AG04450 (cell line): ENCODE data around the gene CTF1. TPM values are rescaled to one million over a fixed set of nuclear protein-coding genes. Genes with fewer than 3 reads are reported as not detected.

Experiments
- CTCF ChIA-PET: fragments of 300-600, 350-600 bp; formaldehyde crosslinking; extraction: SDS; loops from one replicate; lab custom pipeline; 2022; ENCODE audit warnings: antibody characterized with exemption, inconsistent platforms; lab: Charles Lee
- POLR2A ChIA-PET: fragments of 350-600 bp; formaldehyde crosslinking; extraction: SDS; loops from one replicate; lab custom pipeline; 2021; ENCODE audit warnings: antibody characterized with exemption, inconsistent platforms; lab: Yijun Ruan, JAX
- DNase-seq: peaks from one replicate; pipeline ENCODE4 v3.0.0-alpha.2; 2011; ENCODE audit warnings: low read depth, low spot score
- H3K27ac ChIP-seq: one replicate; pipeline ENCODE4 v1.5.1; 2012; ENCODE audit warnings: low read depth, low read length, control low read depth
- H3K27me3 ChIP-seq: one replicate; pipeline ENCODE4 v1.6.0; 2012; ENCODE audit warnings: low read length; ENCODE audit not compliant: control insufficient read depth, insufficient read depth
- H3K4me3 ChIP-seq: 2 replicates; pipeline ENCODE4 v1.5.1; 2011; ENCODE audit warnings: mild to moderate bottlenecking, low read depth, low read length, control low read depth
- H3K9me3 ChIP-seq: 2 replicates; pipeline ENCODE4 v1.5.1; 2012; ENCODE audit warnings: low read length; ENCODE audit not compliant: control insufficient read depth, insufficient read depth
- polyA plus RNA-seq: library from polyadenylated mRNA; depleted of rRNA; stranded (reverse); fragments of >200 nt; gene quantifications from 2 replicates; pipeline ENCODE4 v1.2.3, GENCODE V29; 2011
- TF ChIP-seq, protein P1 (sequence below): IDR thresholded peaks from 2 replicates; pipeline ENCODE4 v1.5.1; 2011; ENCODE audit warnings: low read depth, low read length, control low read depth, inconsistent platforms

The CTF1 gene
- polyA plus RNA-seq, 1 experiment, result 10.1 TPM

GRCh38 chr16:30922960-30923535, 26.6 kb downstream of the CTF1 start:
- Histone ChIP-seq H3K27me3 (no peaks in the 10 kb centered on the region), H3K9me3 (no peaks in the 10 kb centered on the region), H3K4me3 (peak overlapping the region; percentile 94), H3K27ac (peak overlapping the region; percentile 97)
- DNase-seq, result peak; percentile 99
- ChIA-PET CTCF (interaction anchor here (0.6 kb wide), 2 partner anchors 79 to 286 kb away, joined by 4 to 6 read pairs; no protein-coding TSS in a partner anchor), POLR2A (interaction anchor here (0.6 to 0.7 kb wide), 3 partner anchors 15 to 565 kb away, joined by 3 to 4 read pairs (median 3); partner anchors contain the start of gene ORAI3)
- TF ChIP-seq, protein P1, sequence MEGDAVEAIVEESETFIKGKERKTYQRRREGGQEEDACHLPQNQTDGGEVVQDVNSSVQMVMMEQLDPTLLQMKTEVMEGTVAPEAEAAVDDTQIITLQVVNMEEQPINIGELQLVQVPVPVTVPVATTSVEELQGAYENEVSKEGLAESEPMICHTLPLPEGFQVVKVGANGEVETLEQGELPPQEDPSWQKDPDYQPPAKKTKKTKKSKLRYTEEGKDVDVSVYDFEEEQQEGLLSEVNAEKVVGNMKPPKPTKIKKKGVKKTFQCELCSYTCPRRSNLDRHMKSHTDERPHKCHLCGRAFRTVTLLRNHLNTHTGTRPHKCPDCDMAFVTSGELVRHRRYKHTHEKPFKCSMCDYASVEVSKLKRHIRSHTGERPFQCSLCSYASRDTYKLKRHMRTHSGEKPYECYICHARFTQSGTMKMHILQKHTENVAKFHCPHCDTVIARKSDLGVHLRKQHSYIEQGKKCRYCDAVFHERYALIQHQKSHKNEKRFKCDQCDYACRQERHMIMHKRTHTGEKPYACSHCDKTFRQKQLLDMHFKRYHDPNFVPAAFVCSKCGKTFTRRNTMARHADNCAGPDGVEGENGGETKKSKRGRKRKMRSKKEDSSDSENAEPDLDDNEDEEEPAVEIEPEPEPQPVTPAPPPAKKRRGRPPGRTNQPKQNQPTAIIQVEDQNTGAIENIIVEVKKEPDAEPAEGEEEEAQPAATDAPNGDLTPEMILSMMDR, result no peak

DNA sequence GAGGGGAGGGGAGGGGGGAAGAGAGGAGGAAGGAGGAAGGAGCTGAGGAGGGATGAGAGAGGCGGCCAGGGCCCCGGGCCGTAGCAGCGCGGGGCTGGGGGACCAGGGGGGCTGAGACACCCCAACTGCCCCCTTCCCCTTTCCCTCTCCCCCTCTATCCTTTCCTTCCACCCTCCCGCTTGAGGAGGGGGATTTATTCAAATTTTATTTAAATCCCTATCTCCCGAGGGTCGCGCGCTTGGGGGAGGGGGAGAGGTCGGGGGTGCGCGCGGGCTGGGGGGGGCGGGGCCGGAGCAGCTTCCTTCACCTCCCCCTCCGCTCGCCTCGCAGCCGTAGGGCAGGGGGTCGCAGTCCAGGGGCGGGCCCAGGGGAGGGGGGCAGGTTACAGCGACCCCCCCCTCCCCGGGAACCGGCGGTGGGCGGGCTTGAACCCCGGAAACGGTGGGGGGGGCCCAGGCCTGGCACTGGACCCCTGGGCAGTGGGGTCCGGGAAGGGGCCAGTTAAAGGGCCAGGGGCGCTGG, 27.2 kb downstream of the CTF1 start, which contains the start of gene FBXL19:
Gene FBXL19, plus strand, starts transcription at position 19 of the 522 bp plus-strand sequence. CDS start 2,183 bp downstream, outside the sequence.
- CTCF ChIA-PET, result interaction anchor here (0.6 kb wide), 2 partner anchors 79 to 286 kb away, joined by 4 to 6 read pairs; no protein-coding TSS in a partner anchor
- Histone ChIP-seq H3K27me3 (no peaks in the 10 kb centered on the region), H3K4me3 (peak within 1 kb of the TSS; percentile 94), H3K9me3 (no peaks in the 10 kb centered on the region), H3K27ac (peak within 1 kb of the TSS; percentile 97)
- TF ChIP-seq, protein P1, result no peak
- no peak for DNase-seq
- POLR2A ChIA-PET, result interaction anchor here (0.6 to 1.0 kb wide), 4 partner anchors 13 to 564 kb away, joined by 3 to 4 read pairs (median 3); partner anchors contain the start of gene ORAI3

GRCh38 chr16:30924076-30924912, 27.9 kb downstream of the CTF1 start:
- ChIA-PET POLR2A (interaction anchor here (0.7 to 1.0 kb wide), 3 partner anchors 12 to 16 kb away, joined by 3 read pairs; no protein-coding TSS in a partner anchor), CTCF (interaction anchor here (0.6 kb wide), 1 partner anchor 80 kb away, joined by 6 read pairs; no protein-coding TSS in a partner anchor)
- peak overlapping the region; percentile 74 for H3K4me3 ChIP-seq
- no peak overlapping the region for H3K27ac ChIP-seq
- TF ChIP-seq, protein P1, result no peak
- no peaks in the 10 kb centered on the region for H3K27me3 ChIP-seq
- DNase-seq, result no peak
- H3K9me3 ChIP-seq, result no peaks in the 10 kb centered on the region

DNA sequence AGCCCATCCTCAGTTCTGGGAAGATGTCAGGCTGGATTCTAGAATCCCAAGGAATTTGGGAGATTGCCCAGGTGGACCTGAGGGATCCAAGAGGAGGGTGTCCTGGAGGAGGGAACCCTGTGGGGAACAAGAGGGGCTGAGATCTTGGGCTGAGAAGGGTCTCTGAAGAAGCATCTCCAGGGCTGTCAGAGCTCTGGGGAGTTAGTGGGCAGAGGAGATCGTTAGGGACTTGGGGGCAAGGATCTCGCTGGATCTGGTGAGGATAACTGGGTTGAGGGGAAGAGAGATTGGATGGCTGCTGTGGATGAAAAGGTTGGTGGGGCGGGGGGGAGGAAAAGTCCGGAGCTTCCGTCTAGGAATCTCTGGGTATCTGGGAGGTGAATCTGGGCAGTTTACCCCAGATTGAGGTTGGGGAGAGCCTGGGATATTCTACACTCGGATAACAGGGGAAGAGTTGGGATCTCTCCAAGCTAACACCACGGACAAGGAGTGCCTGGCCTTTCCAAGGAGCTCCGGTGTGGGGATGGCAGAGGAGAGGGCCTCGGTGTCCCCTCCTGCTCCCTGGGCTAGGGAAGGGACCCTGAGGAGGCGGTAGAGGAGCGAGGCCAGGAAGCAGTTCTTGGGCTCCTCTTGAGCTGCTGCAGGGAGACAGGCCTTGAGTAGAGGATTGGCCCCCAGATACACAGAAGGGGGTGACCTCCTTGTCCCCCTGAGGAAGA, 28.7 kb downstream of the CTF1 start:
- Histone ChIP-seq H3K27ac (no peak overlapping the region), H3K9me3 (no peaks in the 10 kb centered on the region), H3K27me3 (no peaks in the 10 kb centered on the region), H3K4me3 (peak overlapping the region; percentile 74)
- no peak for DNase-seq
- ChIA-PET CTCF (interaction anchor here (1.1 kb wide), 1 partner anchor 29 kb away, joined by 5 read pairs; no protein-coding TSS in a partner anchor), POLR2A (interaction anchor here (0.8 kb wide), 1 partner anchor 15 kb away, joined by 3 read pairs; no protein-coding TSS in a partner anchor)
- TF ChIP-seq, protein P1, result no peak
